Duodenal mucosa (tissue), 2 donors: ENCODE measurements around the gene SEMA7A.

Experiments
- H3K27ac ChIP-seq: one replicate; pipeline ENCODE4 v1.7.0; 2013; ENCODE audit warnings: low read depth, low read length
- H3K27me3 ChIP-seq, 2 donors: one replicate each; pipeline ENCODE4 v1.7.0; 2013; ENCODE audit warnings: low read length in 2 of 2, control low read depth in 1 of 2; ENCODE audit not compliant: insufficient read depth in 2 of 2, control insufficient read depth in 1 of 2
- H3K36me3 ChIP-seq, 2 donors: one replicate each; pipeline ENCODE4 v1.7.0; 2013; ENCODE audit warnings: low read length in 2 of 2, control low read depth in 1 of 2; ENCODE audit not compliant: insufficient read depth in 2 of 2, control insufficient read depth in 1 of 2
- H3K4me1 ChIP-seq, 2 donors: one replicate each; pipeline ENCODE4 v1.7.0; 2013; ENCODE audit warnings: low read length in 2 of 2, control low read depth in 1 of 2; ENCODE audit not compliant: insufficient read depth in 2 of 2, control insufficient read depth in 1 of 2
- H3K4me3 ChIP-seq, 2 donors: one replicate each; pipeline ENCODE4 v1.7.0; 2013; ENCODE audit warnings: low read length in 2 of 2, low read depth in 1 of 2
- H3K9ac ChIP-seq, 2 donors: one replicate each; pipeline ENCODE4 v1.7.0; 2013; ENCODE audit warnings: low read length in 2 of 2, low read depth in 1 of 2
- H3K9me3 ChIP-seq, 2 donors: one replicate each; pipeline ENCODE4 v1.7.0; 2013; ENCODE audit warnings: low read length in 2 of 2, control low read depth in 1 of 2; ENCODE audit not compliant: control insufficient read depth in 1 of 2

Gene SEMA7A

DNA sequence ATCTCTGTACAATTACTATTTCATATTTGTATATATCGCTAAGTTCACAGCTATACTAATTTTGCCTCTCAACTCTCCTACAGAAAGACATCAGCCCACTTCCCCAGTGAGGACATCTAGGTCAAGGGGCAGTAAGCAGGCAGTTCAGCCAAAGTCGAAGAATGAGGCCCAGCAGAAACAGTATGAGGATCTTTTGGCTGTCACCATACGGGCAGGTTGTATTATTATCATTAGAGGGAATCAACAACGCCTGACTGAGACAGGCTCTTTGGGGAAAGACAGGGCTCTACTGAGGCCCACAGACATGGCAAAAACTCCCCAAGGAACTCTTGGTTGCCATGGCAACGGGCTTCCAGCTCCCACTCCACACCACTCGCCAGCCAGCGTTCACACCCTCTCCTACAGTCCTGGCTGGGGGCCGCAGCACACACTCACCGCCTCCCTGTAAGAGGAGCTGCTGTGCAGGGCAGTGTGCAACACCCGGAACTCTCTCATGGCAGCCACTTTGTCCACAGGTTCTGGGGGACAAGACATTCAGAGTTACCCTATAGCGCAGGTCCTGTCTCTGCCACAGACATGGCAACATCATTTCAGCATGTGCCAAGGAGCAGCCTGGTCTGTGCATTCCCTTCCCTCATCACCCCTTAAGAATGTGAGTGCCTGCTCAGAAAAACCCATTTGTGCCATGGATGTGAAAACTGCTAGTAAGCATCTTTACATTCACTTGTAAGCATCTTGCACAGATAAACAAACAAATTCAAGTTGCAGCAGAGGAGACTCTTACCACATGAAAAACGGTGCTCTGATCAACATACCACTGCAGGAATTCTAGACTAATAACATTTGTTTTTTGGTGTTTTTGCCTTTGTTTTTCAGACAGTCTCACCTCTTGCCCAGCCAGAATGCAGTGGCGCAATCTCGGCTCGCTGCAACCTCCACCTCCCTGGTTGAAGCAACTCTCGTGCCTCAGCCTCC lies 18.4 kb upstream of the SEMA7A start:
- no peaks in the 10 kb centered on the region for H3K4me1 ChIP-seq
- no peaks in the 10 kb centered on the region for H3K27me3 ChIP-seq
- no peaks in the 10 kb centered on the region for H3K9me3 ChIP-seq
- no peak overlapping the region for H3K4me3 ChIP-seq
- no peak overlapping the region for H3K27ac ChIP-seq
- H3K36me3 ChIP-seq, result peaks cover 47 to 68% of the 10 kb centered on the region in 2 donors
- no peak overlapping the region for H3K9ac ChIP-seq

DNA sequence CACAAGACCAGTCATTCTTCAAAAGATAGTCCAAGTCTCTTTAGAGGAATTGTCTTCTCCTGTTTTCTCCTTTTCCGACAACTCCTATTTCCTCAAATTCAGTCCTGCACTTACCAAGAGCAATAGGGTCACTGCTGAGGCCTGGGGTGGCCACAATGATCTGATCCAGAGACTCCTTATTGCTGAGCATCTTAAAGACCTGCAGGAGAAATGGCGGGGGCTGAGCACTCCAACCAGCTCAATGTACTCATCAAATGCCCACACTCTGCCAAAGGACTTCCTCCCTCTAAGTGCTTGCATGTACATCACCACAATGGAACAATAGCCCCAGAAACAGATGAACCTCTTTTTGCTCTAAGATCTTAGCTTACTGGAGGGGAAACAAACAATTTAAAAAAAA lies 17.6 kb upstream of the SEMA7A start:
- no peaks in the 10 kb centered on the region for H3K9me3 ChIP-seq
- H3K27me3 ChIP-seq, result no peaks in the 10 kb centered on the region
- H3K9ac ChIP-seq, result no peak overlapping the region
- no peaks in the 10 kb centered on the region for H3K4me1 ChIP-seq
- H3K27ac ChIP-seq, result no peak overlapping the region
- no peak overlapping the region for H3K4me3 ChIP-seq
- peaks cover 47 to 72% of the 10 kb centered on the region in 2 donors for H3K36me3 ChIP-seq

DNA sequence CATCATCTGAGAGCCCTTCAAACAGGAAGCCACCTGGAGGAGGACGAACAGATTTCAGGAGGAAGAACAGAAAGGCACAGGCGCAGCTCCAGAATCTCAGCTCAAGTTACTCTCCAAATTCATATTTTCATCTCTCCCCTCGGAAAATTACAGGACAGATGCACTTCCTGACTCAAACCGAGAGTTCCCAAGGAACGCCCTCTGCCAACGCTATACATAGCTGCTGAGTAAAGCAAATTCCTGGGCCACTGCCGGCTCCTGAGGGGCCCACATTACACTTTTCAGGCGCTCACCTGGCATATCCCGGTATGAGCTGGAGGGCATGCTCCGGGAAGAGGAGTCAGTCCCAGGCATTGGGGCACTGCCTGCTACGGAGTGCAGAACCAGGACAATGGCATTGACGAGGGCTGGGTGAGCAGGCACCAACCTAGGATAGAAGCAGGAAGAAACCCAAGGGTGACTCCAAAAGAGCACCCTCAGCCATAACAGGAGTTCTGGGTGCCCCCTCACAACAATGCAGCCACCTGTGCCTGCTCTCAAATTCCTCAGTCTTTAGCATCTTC lies 16.0 kb upstream of the SEMA7A start:
- Histone ChIP-seq H3K4me1 (no peaks in the 10 kb centered on the region), H3K27ac (no peak overlapping the region), H3K36me3 (peaks cover 57 to 84% of the 10 kb centered on the region in 2 donors), H3K9me3 (no peaks in the 10 kb centered on the region), H3K27me3 (no peaks in the 10 kb centered on the region), H3K4me3 (no peak overlapping the region), H3K9ac (no peak overlapping the region)

DNA sequence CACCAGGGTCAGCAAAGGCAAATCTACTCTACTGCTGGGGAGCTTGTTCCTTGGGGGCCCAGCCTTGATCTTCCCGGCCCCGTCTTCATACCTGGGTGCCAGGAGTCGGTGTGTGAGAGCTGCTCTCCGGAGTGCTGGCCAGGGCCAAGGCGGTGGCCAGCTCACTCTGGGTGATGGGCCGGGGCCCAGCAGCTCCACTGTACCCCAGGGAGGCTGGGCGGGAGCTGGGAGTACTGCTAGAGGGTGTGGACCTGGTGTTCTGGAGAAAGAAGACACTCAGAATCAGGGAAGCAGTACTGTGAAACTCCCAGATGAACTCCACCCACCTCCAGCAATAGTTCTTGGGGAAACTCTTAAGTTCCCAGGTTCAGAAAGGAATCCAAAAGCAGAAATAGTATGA lies 15.3 kb upstream of the SEMA7A start:
- H3K9me3 ChIP-seq, result no peaks in the 10 kb centered on the region
- no peak overlapping the region for H3K9ac ChIP-seq
- no peaks in the 10 kb centered on the region for H3K27me3 ChIP-seq
- H3K4me1 ChIP-seq, result no peaks in the 10 kb centered on the region
- H3K36me3 ChIP-seq, result peaks cover 53 to 84% of the 10 kb centered on the region in 2 donors
- H3K27ac ChIP-seq, result no peak overlapping the region
- H3K4me3 ChIP-seq, result no peak overlapping the region

DNA sequence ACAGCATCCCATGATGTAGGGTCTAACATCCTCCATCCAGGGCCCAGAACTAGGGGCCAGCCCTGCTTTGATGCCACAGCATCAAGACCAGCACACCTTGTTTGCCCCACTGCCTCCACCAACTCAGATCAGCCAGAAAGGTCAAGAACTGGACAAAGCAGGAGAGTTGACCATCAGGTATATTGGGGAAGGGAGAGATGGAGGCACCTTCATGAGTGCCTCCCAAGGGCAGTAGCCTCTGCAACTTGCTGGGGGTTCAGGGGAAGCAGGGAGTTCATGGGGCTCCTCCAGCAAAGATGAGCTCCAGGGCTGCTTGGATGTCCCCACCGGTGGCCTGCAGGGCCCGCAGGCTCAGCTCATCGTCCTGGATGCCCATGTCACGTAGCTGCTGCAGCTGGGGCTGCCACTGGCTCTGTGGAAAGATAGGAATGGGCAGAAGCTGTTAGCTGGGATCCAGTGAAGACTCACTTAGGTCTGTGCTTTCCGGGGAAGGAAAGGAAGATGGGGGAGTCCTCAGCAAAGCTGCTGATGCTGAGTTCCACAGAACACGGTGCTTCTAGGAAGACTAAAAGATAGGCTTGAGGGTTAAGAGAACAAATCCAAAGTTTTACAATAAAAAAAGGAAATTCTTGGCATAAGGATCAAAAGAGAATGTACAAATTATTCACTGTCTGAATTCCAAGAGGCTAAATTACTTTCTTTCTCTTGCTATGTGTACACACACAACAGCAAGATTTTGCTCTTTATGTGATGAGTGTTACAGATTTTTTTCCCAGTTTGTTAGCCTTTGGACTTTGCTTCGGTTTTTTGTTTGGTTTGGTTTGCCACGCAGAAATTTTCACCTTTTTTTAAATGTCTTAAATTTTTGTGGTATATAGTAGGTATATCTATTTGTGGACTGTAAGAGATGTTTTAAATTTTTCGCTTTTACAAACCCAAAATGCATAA lies 12.3 kb upstream of the SEMA7A start:
- Histone ChIP-seq H3K9ac (no peak overlapping the region), H3K4me1 (no peaks in the 10 kb centered on the region), H3K9me3 (no peaks in the 10 kb centered on the region), H3K27ac (no peak overlapping the region), H3K4me3 (no peak overlapping the region), H3K27me3 (no peaks in the 10 kb centered on the region), H3K36me3 (peaks cover 49 to 60% of the 10 kb centered on the region in 2 donors)

DNA sequence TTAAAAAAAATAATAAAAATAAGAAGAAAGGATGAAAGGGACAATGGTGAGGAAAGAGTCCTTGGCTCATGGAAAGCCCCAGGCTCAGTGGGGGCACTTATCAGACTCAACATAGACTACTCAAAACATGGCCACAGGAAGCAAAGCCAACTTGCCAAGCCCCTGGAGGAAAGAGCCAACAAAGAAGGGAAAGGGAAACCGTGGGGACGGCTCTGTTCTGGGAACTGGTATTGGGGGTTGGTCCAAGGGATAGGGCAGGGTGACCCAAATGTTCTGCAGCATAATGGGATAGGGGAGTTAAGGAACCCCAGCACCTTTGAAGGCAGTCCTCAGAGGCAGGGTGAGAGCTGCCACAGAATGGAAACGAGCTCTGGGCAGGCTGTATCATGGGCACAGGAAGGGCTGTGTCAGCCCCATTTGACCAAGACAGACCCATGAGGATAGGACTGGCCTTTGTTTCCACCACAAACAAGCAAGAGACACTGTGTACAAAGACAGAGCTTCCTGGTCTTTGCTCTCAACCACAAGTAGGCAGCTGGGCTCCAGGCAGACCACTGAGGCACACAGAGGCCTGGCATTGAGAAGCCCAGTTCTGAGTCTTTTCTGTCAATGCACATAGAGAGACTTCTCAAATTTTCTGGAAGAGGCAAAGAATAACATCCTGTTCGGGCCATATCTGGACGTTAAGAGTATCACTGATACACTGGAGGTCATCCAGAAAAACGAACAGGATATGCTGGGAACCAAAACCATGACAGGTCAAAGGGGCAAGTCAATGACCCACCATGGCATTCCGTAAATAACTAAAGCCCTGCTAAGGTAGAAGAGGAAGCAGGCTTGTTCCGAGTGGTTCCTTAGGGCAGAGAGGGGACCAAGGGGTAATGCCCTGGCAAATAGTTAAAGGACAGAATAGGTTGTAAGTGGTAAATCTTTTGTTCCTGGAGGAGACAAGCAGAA lies 10.6 kb upstream of the SEMA7A start:
- H3K36me3 ChIP-seq, result peaks cover 32 to 43% of the 10 kb centered on the region in 2 donors
- H3K4me1 ChIP-seq, result no peaks in the 10 kb centered on the region
- no peak overlapping the region for H3K27ac ChIP-seq
- H3K4me3 ChIP-seq, result no peak overlapping the region
- no peaks in the 10 kb centered on the region for H3K9me3 ChIP-seq
- no peaks in the 10 kb centered on the region for H3K27me3 ChIP-seq
- H3K9ac ChIP-seq, result no peak overlapping the region

DNA sequence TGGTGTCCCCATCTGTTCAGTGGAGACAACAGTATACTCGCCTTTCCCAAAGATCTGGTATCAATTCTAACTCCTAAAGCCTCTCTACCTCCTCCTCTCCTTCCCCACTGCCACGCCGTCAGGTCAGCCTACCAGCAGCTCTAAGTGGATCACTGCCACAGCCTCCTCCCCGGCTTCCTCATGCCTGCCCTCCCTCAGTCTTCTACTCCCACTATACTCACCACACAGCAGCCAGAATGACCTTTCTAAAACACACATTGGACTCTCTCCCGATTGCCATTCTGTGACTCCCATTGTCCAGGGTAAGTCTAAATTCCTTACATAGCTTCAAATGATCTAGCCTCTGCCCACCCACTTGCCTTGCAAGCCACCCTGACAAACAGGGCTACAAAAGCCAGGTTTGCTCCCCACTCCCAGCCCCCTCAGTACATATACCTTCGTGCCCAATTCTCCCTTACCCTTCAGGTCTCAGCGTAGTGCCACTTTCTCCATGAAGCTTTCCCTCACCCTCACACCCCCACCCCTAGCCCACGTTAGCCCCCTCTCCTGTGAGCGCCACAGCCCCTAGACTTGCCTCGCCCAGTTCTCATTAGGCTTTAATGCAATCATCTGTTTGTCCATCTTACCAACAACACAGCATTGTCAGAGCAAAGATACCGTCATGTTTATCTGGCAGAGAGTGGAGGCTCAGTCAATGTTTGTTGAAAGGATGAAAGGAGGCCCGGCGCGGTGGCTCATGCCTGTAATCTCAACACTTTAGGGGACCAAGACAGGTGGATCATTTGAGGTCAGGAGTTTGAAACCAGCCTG lies 9.5 kb upstream of the SEMA7A start:
- Histone ChIP-seq H3K9ac (no peak overlapping the region), H3K27me3 (no peaks in the 10 kb centered on the region), H3K27ac (no peak overlapping the region), H3K4me1 (no peaks in the 10 kb centered on the region), H3K36me3 (peaks cover 21 to 32% of the 10 kb centered on the region in 2 donors), H3K4me3 (no peak overlapping the region), H3K9me3 (no peaks in the 10 kb centered on the region)

DNA sequence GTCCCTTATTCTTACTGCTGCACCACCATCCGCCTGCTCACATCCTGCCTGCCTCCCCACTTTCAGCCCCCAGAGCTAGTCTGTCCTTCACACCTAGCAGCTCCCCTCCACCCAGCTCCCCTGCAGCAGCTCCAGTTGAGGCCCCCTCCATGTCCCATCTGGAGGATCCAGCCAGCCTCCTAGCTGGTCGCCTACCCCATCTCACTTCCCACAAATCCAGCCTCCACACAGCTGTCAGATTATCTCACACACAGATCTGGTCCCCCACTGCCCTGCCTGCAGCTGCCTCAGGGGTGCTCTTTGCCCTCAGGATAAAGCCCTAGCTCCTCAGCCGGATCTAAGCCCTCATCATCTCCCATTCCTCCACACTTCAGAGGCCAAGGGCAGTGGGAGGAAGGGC lies 8.8 kb upstream of the SEMA7A start:
- H3K27me3 ChIP-seq, result no peaks in the 10 kb centered on the region
- no peaks in the 10 kb centered on the region for H3K4me1 ChIP-seq
- no peaks in the 10 kb centered on the region for H3K9me3 ChIP-seq
- no peak overlapping the region for H3K9ac ChIP-seq
- H3K4me3 ChIP-seq, result no peak overlapping the region
- no peak overlapping the region for H3K27ac ChIP-seq
- peaks cover 14 to 25% of the 10 kb centered on the region in 2 donors for H3K36me3 ChIP-seq

DNA sequence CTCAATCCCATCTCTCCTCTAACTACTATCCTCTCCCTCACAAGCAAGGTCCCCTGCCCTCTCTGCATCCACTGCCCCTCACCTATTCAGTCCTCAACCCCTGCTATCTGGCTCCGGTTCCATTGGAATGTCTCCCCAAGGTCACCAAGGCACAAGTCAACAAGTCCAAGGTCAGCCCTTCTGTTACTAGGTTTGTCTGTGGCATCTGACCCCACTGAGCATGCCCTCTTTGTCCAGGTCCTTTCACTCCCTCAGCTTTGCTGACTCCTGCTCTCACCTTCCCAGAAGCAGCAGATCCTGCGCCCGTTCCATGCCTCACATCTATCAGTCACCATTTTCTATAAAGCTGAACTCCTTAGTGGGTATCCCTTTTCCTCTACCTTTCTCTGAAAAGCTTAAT lies 8.3 kb upstream of the SEMA7A start:
- Histone ChIP-seq H3K27me3 (no peaks in the 10 kb centered on the region), H3K36me3 (peaks cover 14 to 20% of the 10 kb centered on the region in 2 donors), H3K27ac (no peak overlapping the region), H3K4me1 (no peaks in the 10 kb centered on the region), H3K4me3 (no peak overlapping the region), H3K9me3 (no peaks in the 10 kb centered on the region), H3K9ac (no peak overlapping the region)
